ENCODE measurements around the gene ADIRF. TPM values are rescaled to one million over a fixed set of nuclear protein-coding genes. Genes with fewer than 3 reads are reported as not detected.
"Not testable (repeated sequence)": the region's sequence is repeated elsewhere in the genome, so short reads cannot be mapped to it uniquely, and the experiment has no call there.

Gene ADIRF
- total RNA-seq, 2 donors from 2014 or later = 113 to 115 TPM

- Histone ChIP-seq H3K27ac (no peak overlapping the region), H3K9me3 (no peaks in the 10 kb centered on the region), H3K4me1 (peaks cover 9% of the 10 kb centered on the region), H3K27me3 (no peaks in the 10 kb centered on the region), H3K4me3 (no peak overlapping the region), H3K36me3 (replicated peaks in 1 of 2; ENCODE audit: insufficient read depth in 1 of 2, low read depth in 2 of 2) (no peaks in the 10 kb centered on the region)
- TF ChIP-seq CTCF (IDR thresholded peaks at IDR 0.05) = no peak
- TF ChIP-seq POLR2A (IDR thresholded peaks at IDR 0.05) = no peak
- DNase-seq = no peak
- intact Hi-C loops (cut with DNase I) = no loop called here
- no peak for ATAC-seq
These were observed 17.0 kb upstream of the ADIRF start for GRCh38 chr10:86951184-86951761.

- DNase-seq (no peak), ATAC-seq (no peak)
- intact Hi-C loops (cut with DNase I) = no loop called here
- no peak overlapping the region for H3K4me3 ChIP-seq
- H3K4me1 ChIP-seq = peaks cover 9% of the 10 kb centered on the region
- H3K9me3 ChIP-seq = no peaks in the 10 kb centered on the region
- TF ChIP-seq POLR2A (IDR thresholded peaks at IDR 0.05) (no peak), CTCF (IDR thresholded peaks at IDR 0.05) (no peak)
- H3K27me3 ChIP-seq = no peaks in the 10 kb centered on the region
- WGBS, 2 donors = 85 to 93% methylated on average over 7 of the region's 7 CpGs
- no peak overlapping the region for H3K27ac ChIP-seq
- no peaks in the 10 kb centered on the region for H3K36me3 ChIP-seq (replicated peaks in 1 of 2; ENCODE audit: insufficient read depth in 1 of 2, low read depth in 2 of 2)
These were observed 16.2 kb upstream of the ADIRF start for GRCh38 chr10:86952106-86952505.

- H3K36me3 ChIP-seq (replicated peaks in 1 of 2; ENCODE audit: insufficient read depth in 1 of 2, low read depth in 2 of 2); H3K27me3 ChIP-seq; intact Hi-C loops (cut with DNase I); DNase-seq; ATAC-seq; H3K9me3 ChIP-seq; H3K4me3 ChIP-seq; H3K4me1 ChIP-seq; H3K27ac ChIP-seq: not testable (repeated sequence)
- WGBS, 2 donors = 94 to 95% methylated on average over 10 of the region's 10 CpGs
These were observed 15.6 kb upstream of the ADIRF start for GRCh38 chr10:86952697-86953096.

- ATAC-seq = peak; percentile 58
- WGBS, 2 donors = 70 to 75% methylated on average over 11 to 15 of the region's 15 CpGs
- H3K4me3 ChIP-seq = no peak overlapping the region
These were observed 14.3 kb upstream of the ADIRF start for GRCh38 chr10:86953747-86954680.

More at GRCh38 chr10:86953747-86954680, 14.3 kb upstream of the ADIRF start:
- no peak for TF ChIP-seq POLR2A (IDR thresholded peaks at IDR 0.05)
- no peak for TF ChIP-seq CTCF (IDR thresholded peaks at IDR 0.05)
- DNase-seq = peak in 1 of 4 donors; percentile 25
- Histone ChIP-seq H3K27ac (peak overlapping the region in 3 of 4 donors; percentile 34 to 65 (median 55)), H3K27me3 (no peaks in the 10 kb centered on the region), H3K4me1 (peaks cover 9% of the 10 kb centered on the region), H3K36me3 (replicated peaks in 1 of 2; ENCODE audit: insufficient read depth in 1 of 2, low read depth in 2 of 2) (no peaks in the 10 kb centered on the region), H3K9me3 (no peaks in the 10 kb centered on the region)
- intact Hi-C loops (cut with DNase I) = no loop called here
